ENCODE results near the gene CLEC4M. TPM values are rescaled to one million over a fixed set of nuclear protein-coding genes. Genes with fewer than 3 reads are reported as not detected.

CLEC4M gene, protein sequence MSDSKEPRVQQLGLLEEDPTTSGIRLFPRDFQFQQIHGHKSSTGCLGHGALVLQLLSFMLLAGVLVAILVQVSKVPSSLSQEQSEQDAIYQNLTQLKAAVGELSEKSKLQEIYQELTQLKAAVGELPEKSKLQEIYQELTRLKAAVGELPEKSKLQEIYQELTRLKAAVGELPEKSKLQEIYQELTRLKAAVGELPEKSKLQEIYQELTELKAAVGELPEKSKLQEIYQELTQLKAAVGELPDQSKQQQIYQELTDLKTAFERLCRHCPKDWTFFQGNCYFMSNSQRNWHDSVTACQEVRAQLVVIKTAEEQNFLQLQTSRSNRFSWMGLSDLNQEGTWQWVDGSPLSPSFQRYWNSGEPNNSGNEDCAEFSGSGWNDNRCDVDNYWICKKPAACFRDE
- not detected for total RNA-seq
- long read RNA-seq, result 0 reads

DNA sequence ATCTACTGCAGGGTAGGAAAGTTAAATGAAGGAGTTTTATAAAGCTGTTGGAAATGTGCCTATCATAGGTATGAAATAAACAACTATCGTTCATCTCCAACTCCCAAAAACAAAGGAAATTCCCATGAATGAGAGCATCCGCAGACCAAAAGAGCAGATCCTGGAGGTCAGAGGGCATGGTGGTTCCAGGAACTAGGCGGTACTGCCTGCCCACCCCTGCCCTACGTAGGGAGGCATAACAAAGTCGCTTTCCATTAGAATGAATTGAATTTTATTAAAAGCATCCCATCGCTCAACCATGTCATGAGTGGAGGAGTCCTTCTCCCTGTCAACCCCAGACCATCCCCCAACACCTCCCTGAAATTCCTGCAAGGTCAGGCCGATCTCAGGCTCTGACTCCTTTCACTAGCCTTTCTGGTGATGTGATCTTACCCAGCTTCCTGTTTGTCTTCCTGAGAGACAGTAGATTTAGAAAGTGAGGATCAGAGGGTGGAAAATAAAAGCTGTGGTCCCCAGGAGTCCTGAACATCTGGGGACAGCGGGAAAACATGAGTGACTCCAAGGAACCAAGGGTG lies at the start of gene CLEC4M:
TSS of gene CLEC4M (plus strand) at position 525 of the 575 bp plus-strand sequence. CDS start at position 549, 24 bp downstream.
- ATAC-seq (no peak), DNase-seq (no peak)
- intact Hi-C loops (cut with micrococcal nuclease), result no loop called here

DNA sequence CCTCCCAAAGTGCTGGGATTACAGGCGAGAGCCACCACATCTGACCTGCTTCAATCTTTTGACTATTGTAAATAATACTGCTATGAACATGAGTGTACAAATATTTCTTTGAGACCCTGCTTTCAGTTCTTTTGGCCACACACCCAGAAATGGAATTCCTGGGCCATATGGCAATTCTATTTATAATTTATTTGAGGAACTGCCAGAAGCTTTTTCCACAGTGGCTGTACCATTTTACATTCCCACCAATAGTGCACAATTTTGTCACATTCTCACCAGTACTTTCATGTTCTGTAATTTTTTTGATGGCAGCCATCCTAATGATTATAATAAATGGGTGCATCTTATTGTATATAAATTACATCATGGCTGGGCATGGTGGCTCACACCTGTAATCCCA lies 47.4 kb upstream of the CLEC4M start:
- intact Hi-C loops (cut with micrococcal nuclease), result no loop called here
- ATAC-seq (no peak), DNase-seq (no peak)

DNA sequence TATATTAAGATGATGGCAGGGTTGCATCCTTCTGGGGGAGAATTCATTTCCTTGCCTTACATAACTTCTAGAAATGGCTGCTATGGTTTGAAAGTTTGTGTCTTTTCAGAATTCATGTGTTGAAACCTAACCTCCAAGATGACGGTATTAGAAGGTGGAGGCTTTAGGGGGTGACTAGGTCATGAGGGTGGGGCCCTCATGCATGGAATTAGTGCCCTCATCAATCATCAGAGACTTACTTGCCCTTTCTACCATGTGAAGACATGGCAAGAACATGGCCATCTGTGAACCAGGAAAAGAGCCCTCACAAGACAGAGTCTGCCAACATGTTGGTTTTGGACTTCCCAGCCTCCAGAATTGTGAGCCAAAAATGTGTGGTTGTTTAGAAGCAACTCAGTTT lies 46.3 kb upstream of the CLEC4M start:
- intact Hi-C loops (cut with micrococcal nuclease), result no loop called here
- ATAC-seq (no peak), DNase-seq (no peak)

DNA sequence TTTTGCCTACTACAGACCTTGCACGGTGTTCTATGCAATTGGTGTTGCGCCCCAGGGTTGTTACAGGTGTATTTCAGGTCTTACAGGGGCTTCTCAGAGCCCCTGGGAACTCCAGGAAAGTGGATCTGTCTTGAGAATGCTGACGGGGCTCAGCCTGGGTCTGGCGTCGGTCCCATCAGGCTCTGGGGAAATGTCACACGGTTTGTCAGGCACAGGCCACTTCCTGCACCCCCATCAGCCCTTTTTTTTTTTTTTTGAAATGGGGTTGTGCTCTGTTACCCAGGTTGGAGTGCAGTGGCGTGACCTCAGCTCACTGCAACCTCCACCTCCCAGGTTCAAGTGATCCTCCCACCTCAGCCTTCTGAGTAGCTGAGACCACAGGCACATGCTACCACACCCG lies 44.4 kb upstream of the CLEC4M start:
- intact Hi-C loops (cut with micrococcal nuclease), result no loop called here
- DNase-seq, result no peak
- no peak for ATAC-seq

DNA sequence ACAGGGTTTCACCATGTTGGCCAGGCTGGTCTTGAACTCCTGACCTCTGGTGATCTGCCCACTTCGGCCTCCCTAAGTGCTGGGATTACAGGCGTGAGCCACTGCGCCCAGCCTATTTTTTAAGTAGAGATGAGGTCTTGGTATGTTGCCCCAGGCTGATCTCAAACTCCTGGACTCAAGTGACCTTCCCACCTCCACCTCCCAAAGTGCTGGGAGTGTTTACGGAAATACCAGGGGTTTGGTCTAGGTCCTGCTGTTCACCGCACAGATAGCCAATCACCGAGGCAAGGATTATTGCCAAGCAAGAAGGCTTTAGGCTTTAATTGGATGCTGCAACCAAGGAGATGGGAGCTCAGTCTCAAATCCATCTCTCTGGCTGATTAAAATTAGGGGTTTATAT lies 42.7 kb upstream of the CLEC4M start:
- ATAC-seq (no peak), DNase-seq (no peak)
- intact Hi-C loops (cut with micrococcal nuclease), result no loop called here

DNA sequence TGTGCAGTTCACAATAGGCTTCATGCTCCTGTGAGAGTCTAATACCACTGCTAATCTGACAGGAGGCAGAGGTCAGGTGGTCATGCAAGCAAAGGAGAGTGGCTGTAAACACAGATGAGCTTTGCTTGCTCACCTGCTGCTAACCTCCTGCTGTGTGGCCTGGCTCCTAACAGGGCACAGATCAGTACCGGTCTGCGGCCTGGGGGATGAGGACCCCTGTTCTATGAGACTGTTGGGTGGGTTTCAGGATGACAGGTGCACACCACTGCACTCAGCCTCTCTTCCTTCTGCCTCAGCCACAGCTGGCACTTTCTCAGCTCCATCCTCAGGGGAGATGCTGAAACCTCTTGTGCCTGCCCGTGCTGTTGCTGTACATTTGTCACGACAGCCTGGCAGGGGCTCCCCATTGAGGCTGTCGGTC lies 40.8 kb upstream of the CLEC4M start:
- ATAC-seq (no peak), DNase-seq (no peak)
- intact Hi-C loops (cut with micrococcal nuclease), result no loop called here

DNA sequence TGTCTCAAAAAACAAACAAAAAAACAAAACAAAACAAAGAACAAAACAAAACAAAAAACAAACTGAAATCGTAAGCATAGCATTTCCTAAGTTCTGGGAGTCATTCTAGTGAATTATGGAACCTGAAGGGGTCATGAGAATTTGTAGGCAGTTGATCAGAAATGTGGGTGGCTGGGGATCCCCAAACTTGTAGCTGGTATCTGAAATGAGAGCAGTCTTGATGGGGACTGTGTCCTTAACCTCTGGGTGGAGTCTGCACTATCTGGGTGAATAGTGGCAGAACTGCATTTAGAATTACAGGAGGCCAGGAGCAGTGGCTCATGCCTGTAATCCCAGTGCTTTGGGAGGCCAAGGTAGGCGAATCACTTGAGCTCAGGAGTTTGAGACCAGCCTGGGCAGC lies 37.3 kb upstream of the CLEC4M start:
- DNase-seq, result no peak
- no peak for ATAC-seq
- intact Hi-C loops (cut with micrococcal nuclease), result no loop called here

DNA sequence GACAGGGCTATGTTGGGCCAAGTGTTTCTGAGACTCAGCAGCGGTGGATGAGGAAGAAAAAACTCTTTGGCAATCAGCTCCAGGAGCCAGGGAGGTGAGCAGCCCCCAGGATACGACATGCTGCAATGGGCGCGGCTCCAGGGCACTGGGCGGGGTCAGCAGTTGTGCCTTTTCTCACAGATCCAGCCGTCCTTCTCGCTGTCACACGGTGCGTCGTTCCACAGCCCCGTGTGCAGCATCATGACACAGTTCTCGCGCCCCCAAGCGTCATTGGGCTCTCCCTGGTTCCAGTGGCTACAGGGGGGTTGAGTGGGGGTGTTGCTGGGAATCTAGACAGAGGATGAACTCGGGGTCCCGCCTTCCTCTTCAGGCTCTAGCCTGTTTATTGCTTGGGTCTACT lies 33.8 kb upstream of the CLEC4M start:
- ATAC-seq (no peak), DNase-seq (no peak)
- intact Hi-C loops (cut with micrococcal nuclease), result no loop called here

DNA sequence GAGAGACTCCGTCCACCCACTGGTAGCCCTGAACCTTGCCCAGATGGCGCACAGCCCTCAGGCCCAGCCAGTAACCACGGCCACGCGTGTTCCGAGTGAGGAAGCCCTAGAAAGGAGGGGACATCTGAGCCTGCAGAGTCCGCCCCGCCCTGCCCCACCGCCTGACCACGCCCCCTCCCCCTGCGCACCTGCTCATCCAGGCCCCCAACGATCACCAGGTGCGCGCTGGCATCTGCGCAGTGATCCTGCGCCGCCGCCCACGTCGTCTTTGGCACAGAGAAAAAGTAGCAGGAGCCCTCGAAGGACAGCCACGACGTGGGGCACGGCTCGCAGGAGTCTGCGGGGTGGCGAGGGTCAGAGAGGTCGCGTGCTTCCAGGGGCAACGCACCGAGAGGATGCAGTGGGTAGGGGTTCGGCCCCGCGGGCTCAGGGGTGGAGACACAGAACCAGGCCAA lies 33.2 kb upstream of the CLEC4M start:
- ATAC-seq, result no peak
- intact Hi-C loops (cut with micrococcal nuclease), result no loop called here
- DNase-seq, result no peak

DNA sequence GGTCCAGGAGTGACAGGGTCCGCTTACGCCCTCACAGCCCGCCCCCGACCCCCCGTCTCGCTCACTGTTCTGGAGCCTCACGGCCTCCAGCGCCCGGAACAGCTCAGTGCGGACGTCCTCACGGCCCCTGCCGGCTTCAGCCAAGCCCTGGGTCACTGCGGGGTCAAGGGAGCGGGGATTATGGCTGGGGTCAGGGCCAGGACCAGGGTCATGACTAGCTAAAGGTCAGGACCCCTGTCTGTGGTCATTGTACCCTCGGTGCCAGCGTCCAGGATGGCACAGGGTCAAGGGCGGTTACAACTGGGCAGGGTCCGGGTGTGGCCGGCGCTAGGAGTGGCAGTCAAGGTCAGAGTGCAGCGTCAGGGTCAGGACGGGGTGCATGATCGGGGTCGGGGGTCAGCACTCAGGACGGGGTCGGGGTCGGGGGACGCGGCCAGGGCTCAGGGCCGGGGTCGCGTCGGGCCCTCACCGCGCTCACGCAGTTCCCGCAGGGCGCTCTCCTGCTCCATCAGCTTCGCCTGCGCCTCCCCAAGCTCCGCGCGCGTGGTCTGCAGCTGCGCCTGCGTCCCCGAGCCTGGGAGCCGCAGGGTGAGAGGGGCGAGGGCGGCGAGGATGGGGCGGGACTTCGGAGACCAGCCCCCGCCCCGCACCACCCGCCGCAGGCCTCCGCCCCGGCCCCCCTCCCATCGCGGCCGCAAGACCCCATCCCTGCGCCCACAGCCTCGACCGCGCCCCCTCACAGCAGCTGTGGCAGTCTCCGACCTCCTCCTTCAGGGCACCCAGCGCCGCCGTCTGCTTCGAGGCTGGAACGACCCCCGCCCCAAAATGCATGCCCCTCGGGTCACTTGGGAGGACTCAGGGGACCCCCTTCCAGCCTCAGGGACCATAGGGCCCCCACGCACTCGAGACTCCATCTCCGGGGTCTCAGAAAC lies 32.5 kb upstream of the CLEC4M start:
- no peak for DNase-seq
- no peak for ATAC-seq
- intact Hi-C loops (cut with micrococcal nuclease), result no loop called here

DNA sequence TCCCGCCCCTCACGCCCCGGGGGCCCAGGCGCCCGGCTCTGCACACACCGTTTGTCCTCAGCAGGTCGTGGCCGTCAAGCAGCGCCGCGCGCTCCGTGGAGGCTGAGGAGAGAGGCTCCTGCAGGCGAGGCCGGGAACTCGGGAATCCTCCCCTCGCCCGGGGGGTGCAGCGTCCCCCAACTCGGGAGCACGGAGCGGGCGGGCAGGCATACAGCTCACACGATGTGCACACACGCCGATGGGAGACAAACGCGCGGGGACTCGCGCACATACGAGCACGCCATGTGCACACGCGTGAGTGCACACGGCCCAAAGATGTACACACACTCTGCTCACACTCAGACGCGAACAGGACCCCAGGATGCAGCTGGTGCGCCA lies 31.8 kb upstream of the CLEC4M start:
- intact Hi-C loops (cut with micrococcal nuclease), result no loop called here
- no peak for ATAC-seq
- no peak for DNase-seq

DNA sequence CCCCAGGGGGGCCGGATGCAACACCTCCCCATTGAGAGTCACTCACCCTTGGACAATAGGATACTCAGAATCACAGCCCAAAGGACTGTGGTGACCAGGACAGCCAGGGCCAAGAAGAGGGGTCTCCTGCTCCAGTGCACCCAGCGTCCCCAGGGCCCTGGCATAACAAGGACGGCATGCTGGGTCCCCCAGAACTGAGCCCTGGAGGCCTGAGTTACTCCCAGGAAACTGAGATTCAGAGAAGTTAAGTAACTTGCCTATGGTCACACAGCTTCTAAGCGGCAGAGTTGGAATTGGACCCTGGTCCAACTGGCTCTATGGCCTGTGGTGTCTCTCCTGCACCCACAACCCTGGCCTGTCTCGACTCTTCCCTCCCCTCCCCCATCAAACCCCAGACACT lies 31.4 kb upstream of the CLEC4M start:
- no peak for DNase-seq
- ATAC-seq, result no peak
- intact Hi-C loops (cut with micrococcal nuclease), result no loop called here

DNA sequence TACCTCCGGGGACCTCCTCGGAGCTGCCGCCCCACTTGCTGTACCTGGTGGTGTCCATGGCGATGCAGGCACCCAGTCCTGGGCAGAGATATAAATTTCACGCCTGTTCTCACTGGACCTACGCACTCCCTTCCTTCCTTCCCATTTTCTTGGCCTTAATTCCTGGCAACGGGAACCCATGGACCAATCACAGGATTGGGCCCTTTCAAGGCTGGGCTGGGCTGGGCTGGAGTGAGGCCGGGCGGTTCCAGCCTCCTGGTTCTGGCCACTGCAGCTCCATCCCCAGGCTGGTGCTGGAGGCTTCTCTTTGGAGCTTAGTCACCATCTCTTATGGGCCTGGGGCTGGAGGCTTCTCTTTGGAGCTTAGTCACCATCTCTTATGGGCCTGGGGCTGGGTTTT lies 31.0 kb upstream of the CLEC4M start, which contains the start of gene CLEC4G:
TSS of gene CLEC4G (minus strand) at position 66 of the 400 bp plus-strand sequence. CDS start at position 58, 8 bp downstream.
- DNase-seq, result no peak

DNA sequence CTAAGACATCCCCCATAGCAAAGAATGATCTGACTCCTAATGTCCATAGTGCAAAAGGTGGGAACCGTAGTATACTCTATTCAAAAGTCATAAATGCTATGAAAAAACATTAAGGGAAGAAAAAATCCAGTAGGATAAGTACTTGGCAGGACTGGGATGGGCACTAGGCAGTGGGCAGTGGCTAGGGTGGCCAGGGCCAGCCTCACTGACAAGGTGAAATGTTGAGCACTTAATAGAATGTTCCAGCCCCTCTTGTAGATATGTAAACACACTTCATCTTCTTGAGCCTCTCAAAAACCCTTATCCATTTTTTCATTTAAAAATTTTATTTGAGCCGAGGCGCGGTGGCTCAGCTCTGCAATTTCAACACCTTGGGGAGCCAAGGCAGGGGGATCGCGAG lies 29.7 kb upstream of the CLEC4M start:
- intact Hi-C loops (cut with micrococcal nuclease), result no loop called here
- DNase-seq, result no peak
- ATAC-seq, result no peak

More for the DNA sequence above, 31.0 kb upstream of the CLEC4M start, which contains the start of gene CLEC4G:
- intact Hi-C loops (cut with micrococcal nuclease), result no loop called here
- no peak for ATAC-seq

DNA sequence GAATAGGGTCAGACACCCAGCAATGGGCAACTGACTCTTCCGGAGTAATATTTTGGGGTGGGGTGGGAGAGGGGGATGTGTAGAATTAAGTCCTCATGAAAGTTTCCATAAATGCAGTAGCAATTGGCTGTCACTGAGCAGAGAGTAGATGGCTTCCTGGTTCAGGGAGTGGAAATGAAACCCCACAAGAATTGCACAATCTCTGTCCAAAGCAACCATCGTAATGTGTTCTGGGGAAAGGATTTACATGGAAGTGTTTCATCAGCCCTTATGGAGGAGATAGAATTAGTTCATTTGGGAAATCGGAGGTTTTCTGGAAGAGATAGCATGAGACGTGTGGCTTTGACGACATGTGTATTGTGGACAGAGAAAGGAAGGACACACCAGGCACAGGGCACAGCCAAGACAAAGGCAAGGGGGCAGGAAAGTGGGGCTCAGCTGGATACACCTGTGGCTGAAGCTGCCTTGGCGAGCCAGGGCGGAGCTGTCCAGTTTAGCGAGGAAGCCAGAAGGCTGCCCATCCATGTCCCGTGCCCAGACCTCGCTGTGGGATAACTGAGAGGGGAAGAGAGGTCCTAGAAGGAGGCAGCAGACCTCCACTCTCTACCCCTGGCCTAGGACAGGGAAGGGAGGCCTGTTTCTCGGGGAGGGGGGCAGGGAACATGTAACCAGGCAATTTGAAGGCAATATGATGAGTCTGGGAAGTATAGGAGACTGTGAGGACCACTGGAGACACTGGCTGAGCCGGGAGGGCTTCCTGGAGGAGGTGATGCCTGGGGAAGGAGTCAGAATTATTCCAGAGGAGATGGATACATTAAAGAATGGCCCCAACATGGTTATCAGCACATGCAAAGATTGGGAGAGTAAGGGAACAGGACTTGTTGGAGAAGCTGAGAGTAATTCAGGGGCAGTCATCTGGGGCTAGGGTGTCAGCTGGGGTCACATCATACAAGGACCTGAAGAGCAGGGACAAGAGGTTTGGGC lies 28.5 kb upstream of the CLEC4M start:
- DNase-seq (no peak), ATAC-seq (peak; percentile 47)
- intact Hi-C loops (cut with micrococcal nuclease), result no loop called here

DNA sequence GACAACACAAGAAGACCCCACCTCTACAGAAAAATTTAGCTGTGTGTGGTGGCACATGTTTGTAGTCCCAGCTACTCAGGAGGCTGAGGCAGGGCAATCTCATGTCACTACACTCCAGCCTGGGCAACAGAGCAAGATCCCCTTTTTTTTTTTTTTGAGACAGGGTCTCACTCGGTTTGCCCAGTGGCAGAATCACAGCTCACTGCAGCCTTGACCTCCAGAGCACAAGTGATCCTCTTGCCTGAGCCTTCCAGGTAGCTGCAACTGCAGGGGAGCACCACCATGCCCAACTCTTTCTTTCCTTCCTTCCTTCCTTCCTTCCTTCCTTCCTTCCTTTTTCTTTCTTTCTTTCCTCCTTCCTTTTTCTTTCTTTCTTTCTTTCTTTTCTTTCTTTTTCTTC lies 26.9 kb upstream of the CLEC4M start:
- intact Hi-C loops (cut with micrococcal nuclease), result no loop called here
- DNase-seq (no peak), ATAC-seq (no peak)

DNA sequence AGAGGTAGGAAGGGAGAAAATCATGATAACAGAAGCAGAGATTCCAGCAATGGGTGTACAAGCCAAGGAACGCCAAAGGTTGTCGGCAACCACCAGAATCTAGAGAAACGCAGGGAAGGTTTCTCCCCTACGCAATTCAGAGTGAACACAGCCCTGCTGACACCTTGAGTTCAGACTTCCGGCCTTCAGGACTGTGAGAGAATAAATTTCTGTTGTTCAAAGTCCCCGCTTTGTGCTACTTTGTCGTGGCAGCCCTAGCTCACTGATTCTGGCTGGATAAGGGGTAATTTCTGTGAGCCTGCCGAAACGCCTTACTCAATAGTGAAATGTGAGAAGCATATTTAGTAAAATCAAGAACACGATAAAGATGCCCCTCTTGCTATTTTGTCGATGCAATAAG lies 25.8 kb upstream of the CLEC4M start:
- intact Hi-C loops (cut with micrococcal nuclease), result no loop called here
- DNase-seq, result no peak
- no peak for ATAC-seq

DNA sequence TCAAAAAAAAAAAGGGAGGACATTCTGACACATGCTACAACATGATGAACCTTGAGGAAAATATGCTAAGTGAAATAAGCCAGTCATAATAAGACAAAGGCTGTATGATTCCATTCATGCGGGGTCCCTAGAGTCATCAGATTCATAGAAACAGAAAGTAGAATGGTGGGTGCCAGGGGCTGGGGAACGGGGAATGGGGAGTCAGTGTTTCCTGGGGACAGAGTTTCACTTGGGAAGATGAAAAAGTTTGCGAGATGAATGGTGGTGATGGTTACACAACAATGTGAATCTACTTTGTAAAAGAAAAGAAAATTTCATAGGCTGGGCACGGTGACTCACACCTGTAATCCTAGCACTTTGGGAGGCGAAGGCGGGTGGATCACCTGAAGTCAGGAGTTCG lies 25.0 kb upstream of the CLEC4M start:
- DNase-seq (no peak), ATAC-seq (no peak)
- intact Hi-C loops (cut with micrococcal nuclease), result no loop called here

Data from left ventricle myocardium superior (tissue), 1 donor.